KMS-11 (cell line): ENCODE measurements around the gene ADSS1.

Source experiments
- H2AFZ ChIP-seq: fragments of 200-600 bp; sonication (generic); 2 replicates; pipeline ENCODE4 v1.6.1; 2016; ENCODE audit warnings: antibody characterized with exemption, mixed run types, low read depth
- H3K27ac ChIP-seq: fragments of 200-600 bp; sonication (generic); 2 replicates; pipeline ENCODE4 v1.6.1; 2016; ENCODE audit warnings: mild to moderate bottlenecking, mixed run types
- H3K27me3 ChIP-seq: fragments of 200-600 bp; sonication (generic); 2 replicates; pipeline ENCODE4 v1.6.1; 2017; ENCODE audit warnings: mild to moderate bottlenecking, low read depth, mixed run types, moderate library complexity; ENCODE audit not compliant: insufficient read depth
- H3K36me3 ChIP-seq: fragments of 200-600 bp; sonication (generic); 2 replicates; pipeline ENCODE4 v1.6.1; 2017; ENCODE audit warnings: mild to moderate bottlenecking, mixed run types; ENCODE audit not compliant: insufficient read depth
- H3K4me1 ChIP-seq: fragments of 200-600 bp; sonication (generic); 2 replicates; pipeline ENCODE4 v1.6.1; 2016; ENCODE audit warnings: mild to moderate bottlenecking, low read depth, mixed run types; ENCODE audit not compliant: poor library complexity, severe bottlenecking
- H3K4me2 ChIP-seq: fragments of 200-600 bp; sonication (generic); 2 replicates; pipeline ENCODE4 v1.7.0; 2016; ENCODE audit warnings: mild to moderate bottlenecking, mixed run types
- H3K4me3 ChIP-seq: fragments of 200-600 bp; sonication (generic); IDR thresholded peaks from 2 replicates; pipeline ENCODE4 v1.6.1; 2017; ENCODE audit warnings: low read depth, low read length, mixed read lengths; ENCODE audit not compliant: insufficient read depth
- H3K79me2 ChIP-seq: fragments of 200-600 bp; sonication (generic); 2 replicates; pipeline ENCODE4 v1.6.1; 2016; ENCODE audit warnings: low read depth, mixed run types; ENCODE audit not compliant: insufficient read depth
- H3K9ac ChIP-seq: fragments of 200-600 bp; sonication (generic); 2 replicates; pipeline ENCODE4 v1.6.1; 2016; ENCODE audit warnings: mild to moderate bottlenecking, mixed run types
- H4K20me1 ChIP-seq: fragments of 200-600 bp; sonication (generic); 2 replicates; pipeline ENCODE4 v1.6.1; 2016; ENCODE audit warnings: mild to moderate bottlenecking, mixed run types; ENCODE audit not compliant: insufficient read depth
- TF ChIP-seq, protein P1 (sequence below): fragments of 200-600 bp; sonication (generic); conservative IDR thresholded peaks from 2 replicates; pipeline ENCODE4 v1.6.1; 2017; ENCODE audit warnings: low read depth, mild to moderate bottlenecking, antibody characterized with exemption, low read length, moderate library complexity, mixed read lengths

The ADSS1 gene

DNA sequence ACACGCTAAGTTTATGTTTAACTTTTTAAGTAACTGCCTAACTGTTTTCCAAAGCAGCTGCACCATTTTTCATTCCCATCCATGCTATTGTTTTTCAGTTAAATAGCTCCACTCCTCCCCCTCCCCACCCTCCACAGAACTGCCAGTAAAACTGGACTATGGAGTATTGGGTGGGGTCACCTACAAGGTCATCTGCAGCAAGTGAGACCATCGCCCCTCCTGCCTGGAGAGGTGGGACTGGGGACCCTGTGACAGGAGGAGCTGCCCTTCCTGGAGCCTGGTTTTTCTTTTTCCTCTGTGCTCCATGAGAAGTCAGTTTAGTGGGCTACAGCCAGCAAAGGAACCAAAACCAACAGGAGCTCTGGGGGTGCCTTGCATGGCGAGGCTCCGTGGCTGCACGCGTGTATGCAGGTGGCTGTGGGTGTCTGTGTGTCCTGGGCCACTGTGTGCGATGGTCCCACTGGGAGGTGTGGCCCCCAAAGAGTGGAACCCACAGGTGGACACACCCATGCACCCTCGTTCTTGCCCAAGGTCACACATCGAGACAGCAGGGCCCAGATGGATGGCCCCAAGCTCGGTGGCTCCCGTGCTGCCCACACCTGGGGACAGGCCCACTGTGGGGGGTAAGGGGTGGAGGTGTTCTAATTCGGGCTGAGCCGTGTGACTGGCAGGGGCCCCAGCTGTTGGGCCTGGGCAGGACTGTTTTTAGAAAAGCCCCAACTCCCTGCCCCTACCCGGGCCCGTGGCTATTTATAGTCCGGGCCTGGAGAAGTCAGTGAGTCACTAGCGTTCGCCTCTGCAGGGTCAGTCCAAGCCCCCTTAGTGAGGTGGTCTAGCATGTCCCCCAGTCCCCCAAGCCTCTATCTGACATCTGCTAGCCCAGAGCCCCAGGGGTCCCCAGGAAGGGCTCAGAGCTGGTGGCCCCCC, 2.3 kb upstream of the ADSS1 start:
- Histone ChIP-seq H4K20me1 (no peaks in the 10 kb centered on the region), H3K36me3 (no peaks in the 10 kb centered on the region), H3K4me1 (no peaks in the 10 kb centered on the region), H3K9ac (no peak overlapping the region), H2AFZ (no peak overlapping the region), H3K27me3 (peaks cover 6% of the 10 kb centered on the region; the same call in 1 of the 2 replicates), H3K79me2 (no peaks in the 10 kb centered on the region), H3K4me2 (no peak overlapping the region), H3K4me3 (no peak overlapping the region), H3K27ac (no peak overlapping the region)
- TF ChIP-seq, protein P1, sequence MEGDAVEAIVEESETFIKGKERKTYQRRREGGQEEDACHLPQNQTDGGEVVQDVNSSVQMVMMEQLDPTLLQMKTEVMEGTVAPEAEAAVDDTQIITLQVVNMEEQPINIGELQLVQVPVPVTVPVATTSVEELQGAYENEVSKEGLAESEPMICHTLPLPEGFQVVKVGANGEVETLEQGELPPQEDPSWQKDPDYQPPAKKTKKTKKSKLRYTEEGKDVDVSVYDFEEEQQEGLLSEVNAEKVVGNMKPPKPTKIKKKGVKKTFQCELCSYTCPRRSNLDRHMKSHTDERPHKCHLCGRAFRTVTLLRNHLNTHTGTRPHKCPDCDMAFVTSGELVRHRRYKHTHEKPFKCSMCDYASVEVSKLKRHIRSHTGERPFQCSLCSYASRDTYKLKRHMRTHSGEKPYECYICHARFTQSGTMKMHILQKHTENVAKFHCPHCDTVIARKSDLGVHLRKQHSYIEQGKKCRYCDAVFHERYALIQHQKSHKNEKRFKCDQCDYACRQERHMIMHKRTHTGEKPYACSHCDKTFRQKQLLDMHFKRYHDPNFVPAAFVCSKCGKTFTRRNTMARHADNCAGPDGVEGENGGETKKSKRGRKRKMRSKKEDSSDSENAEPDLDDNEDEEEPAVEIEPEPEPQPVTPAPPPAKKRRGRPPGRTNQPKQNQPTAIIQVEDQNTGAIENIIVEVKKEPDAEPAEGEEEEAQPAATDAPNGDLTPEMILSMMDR, result no peak

- TF ChIP-seq, protein P1, result no peak
- Histone ChIP-seq H3K36me3 (no peaks in the 10 kb centered on the region), H3K4me2 (no peak overlapping the region), H3K79me2 (no peaks in the 10 kb centered on the region), H3K27me3 (peaks cover 6% of the 10 kb centered on the region; the same call in 1 of the 2 replicates), H3K9ac (no peak overlapping the region), H3K4me1 (no peaks in the 10 kb centered on the region), H4K20me1 (no peaks in the 10 kb centered on the region), H3K27ac (no peak overlapping the region), H3K4me3 (no peak overlapping the region), H2AFZ (no peak overlapping the region; the same call in 1 of the 2 replicates)
Observed at GRCh38 chr14:104722938-104723650, 935 bp upstream of the ADSS1 start.

DNA sequence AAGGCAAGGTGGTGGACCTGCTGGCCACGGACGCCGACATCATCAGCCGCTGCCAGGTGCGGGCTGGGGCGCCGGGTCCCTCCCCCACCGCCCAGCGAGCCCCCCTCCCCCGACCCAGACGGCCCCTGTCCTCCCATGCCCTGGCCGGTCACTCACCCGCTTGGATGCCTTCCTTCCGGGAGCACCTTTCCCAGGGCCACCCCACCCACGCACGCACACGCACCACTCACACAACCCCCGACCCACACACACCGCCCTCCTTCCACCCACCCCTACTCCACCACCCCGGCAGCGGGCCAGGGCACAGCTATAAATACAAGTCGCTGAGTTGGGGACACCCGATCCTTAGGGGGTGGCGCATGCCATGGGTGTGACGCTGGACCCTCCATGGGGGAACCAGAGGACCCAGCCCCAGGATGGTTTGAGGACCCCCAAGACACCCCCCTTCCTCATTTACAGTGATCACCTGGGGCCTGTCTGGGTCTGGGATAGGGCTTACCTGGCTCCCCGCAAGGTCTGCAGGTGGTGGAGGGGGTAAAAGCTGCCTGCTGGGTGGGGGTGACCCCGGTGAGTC, 465 bp downstream of the ADSS1 start:
- H4K20me1 ChIP-seq, result no peaks in the 10 kb centered on the region
- H3K27me3 ChIP-seq, result peaks cover 8% of the 10 kb centered on the region; the same call in 1 of the 2 replicates
- H3K4me2 ChIP-seq, result no peak overlapping the region
- H3K4me1 ChIP-seq, result no peaks in the 10 kb centered on the region
- no peak overlapping the region for H3K4me3 ChIP-seq
- no peak overlapping the region for H3K27ac ChIP-seq
- H2AFZ ChIP-seq, result no peak overlapping the region; the same call in 1 of the 2 replicates
- H3K79me2 ChIP-seq, result no peaks in the 10 kb centered on the region
- H3K9ac ChIP-seq, result no peak overlapping the region
- TF ChIP-seq, protein P1, result no peak
- H3K36me3 ChIP-seq, result no peaks in the 10 kb centered on the region

GRCh38 chr14:104724981-104725771, 1.1 kb downstream of the ADSS1 start:
- Histone ChIP-seq H2AFZ (no peak overlapping the region), H3K4me2 (no peak overlapping the region)

More at GRCh38 chr14:104724981-104725771, 1.1 kb downstream of the ADSS1 start:
- no peak overlapping the region for H3K27ac ChIP-seq
- no peaks in the 10 kb centered on the region for H4K20me1 ChIP-seq
- TF ChIP-seq, protein P1, result no peak
- H3K4me1 ChIP-seq, result no peaks in the 10 kb centered on the region
- H3K36me3 ChIP-seq, result no peaks in the 10 kb centered on the region
- H3K4me3 ChIP-seq, result no peak overlapping the region
- peaks cover 8% of the 10 kb centered on the region; the same call in 1 of the 2 replicates for H3K27me3 ChIP-seq
- no peak overlapping the region for H3K9ac ChIP-seq
- no peaks in the 10 kb centered on the region for H3K79me2 ChIP-seq
